ENCODE measurements around the gene FLOT1.

Gene FLOT1

GRCh38 chr6:30752157-30752927 lies 9.9 kb upstream of the FLOT1 start (continued):
- TF ChIP-seq PRDM2 (tag by site-specific recombination; IDR thresholded peaks at IDR 0.05; ENCODE audit: borderline replicate concordance) (no peak), KLF16 (tag by site-specific recombination; IDR thresholded peaks at IDR 0.05) (no peak), ZNF121 (tag by site-specific recombination; IDR thresholded peaks at IDR 0.05) (no peak), ZNF146 (tag by site-specific recombination; IDR thresholded peaks at IDR 0.05) (no peak), TSHZ1 (tag by site-specific recombination; IDR thresholded peaks at IDR 0.05; ENCODE audit: borderline replicate concordance) (0 out of 2 replicates have a peak, but pooled peaks have one; percentile 9), ZNF530 (tag by site-specific recombination; IDR thresholded peaks at IDR 0.05; ENCODE audit: low read depth) (no peak), PRDM10 (tag by site-specific recombination; IDR thresholded peaks at IDR 0.05) (peak; percentile 93), ZNF138 (tag by site-specific recombination; IDR thresholded peaks at IDR 0.05; ENCODE audit: borderline replicate concordance) (no peak), ZSCAN4 (tag by site-specific recombination; IDR thresholded peaks at IDR 0.05) (no peak), ZNF394 (tag by site-specific recombination; IDR thresholded peaks at IDR 0.05; ENCODE audit: borderline replicate concordance) (peak; percentile 65), ZNF621 (tag by site-specific recombination; IDR thresholded peaks at IDR 0.05) (no peak), ZNF132 (tag by site-specific recombination; IDR thresholded peaks at IDR 0.05; ENCODE audit: borderline replicate concordance) (no peak), KLF7 (tag by site-specific recombination; IDR thresholded peaks at IDR 0.05; ENCODE audit: borderline replicate concordance) (peak; percentile 80; the same call in 1 of the 2 replicates), SCRT2 (tag by site-specific recombination; IDR thresholded peaks at IDR 0.05) (0 out of 2 replicates have a peak, but pooled peaks have one; percentile 21), ZNF677 (tag by site-specific recombination; IDR thresholded peaks at IDR 0.05) (no peak), ZNF169 (tag by site-specific recombination; IDR thresholded peaks at IDR 0.05) (no peak), ZBTB1 (tag by site-specific recombination; IDR thresholded peaks at IDR 0.05) (no peak), GLI4 (tag by site-specific recombination; IDR thresholded peaks at IDR 0.05) (no peak), ZNF184 (tag by site-specific recombination; IDR thresholded peaks at IDR 0.05) (peak; percentile 76; the same call in 1 of the 2 replicates), ZNF366 (tag by site-specific recombination; conservative IDR thresholded peaks at IDR 0.05) (peak; percentile 98), ZFHX2 (tag by site-specific recombination; conservative IDR thresholded peaks at IDR 0.05) (peak; percentile 82), ZNF792 (tag by site-specific recombination; IDR thresholded peaks at IDR 0.05) (no peak), ZBTB20 (tag by site-specific recombination; IDR thresholded peaks at IDR 0.05) (peak; percentile 94), ZNF175 (tag by site-specific recombination; IDR thresholded peaks at IDR 0.05) (no peak), ZNF114 (tag by site-specific recombination; IDR thresholded peaks at IDR 0.05) (no peak), ZNF670 (tag by site-specific recombination; IDR thresholded peaks at IDR 0.05; ENCODE audit: low read depth) (no peak)
